Measurements from ENCODE around the gene MYO6. TPM values are rescaled to one million over a fixed set of nuclear protein-coding genes. Genes with fewer than 3 reads are reported as not detected.

The MYO6 gene
- polyA plus RNA-seq, 1 of the 3 experiments (the other 2 are of a cell fraction) = 6.2 TPM

- Histone ChIP-seq H3K9me2 (no peaks in the 10 kb centered on the region), H3K27ac (ENCODE audit: low read depth in 2 of 2, low read length in 1 of 2) (no peak overlapping the region), H3K4me3 (ENCODE audit: low read depth in 2 of 2, low read length in 1 of 2) (no peak overlapping the region), H3K4me1 (ENCODE audit: control insufficient read depth in 1 of 2, insufficient read depth in 2 of 2, low read depth in 1 of 2, low read length in 1 of 2) (peaks cover 0 to 6% of the 10 kb centered on the region in 2 experiments; a peak in 1 of 4 replicates), H3F3A (replicated peaks; ENCODE audit: insufficient read depth) (peaks cover 8% of the 10 kb centered on the region), H3K9me3 (no peaks in the 10 kb centered on the region), H3K9ac (no peak overlapping the region), H3K36me3 (replicated peaks in 1 of 2; ENCODE audit: control insufficient read depth in 1 of 2, insufficient read depth in 2 of 2, low read length in 1 of 2) (peaks cover 3 to 15% of the 10 kb centered on the region in 2 experiments), H2AFZ (ENCODE audit: low read depth) (no peak overlapping the region), H4K20me1 (ENCODE audit: insufficient read depth) (no peaks in the 10 kb centered on the region), H3K79me2 (ENCODE audit: insufficient read depth) (no peaks in the 10 kb centered on the region), H3K4me2 (no peak overlapping the region), H3K27me3 (ENCODE audit: insufficient read depth) (no peaks in the 10 kb centered on the region)
- WGBS (ENCODE audit: low lambda C conversion rate) = 90% methylated on average over 9 of the region's 9 CpGs
- CTCF ChIA-PET = interaction anchor here (1.0 kb wide), 1 partner anchor 12 kb away, joined by 3 read pairs; no protein-coding TSS in a partner anchor
- TF ChIP-seq SMC3 (IDR thresholded peaks at IDR 0.05; ENCODE audit: low read depth, low read length) (no peak), TAF1 (IDR thresholded peaks at IDR 0.05; ENCODE audit: borderline replicate concordance, low read depth, low read length) (no peak), RAD21 (IDR thresholded peaks at IDR 0.05; ENCODE audit: low read length) (no peak), GABPA (IDR thresholded peaks at IDR 0.05; ENCODE audit: low read depth) (no peak), FOSL2 (IDR thresholded peaks at IDR 0.05; ENCODE audit: borderline replicate concordance, low read depth) (no peak), EP300 (IDR thresholded peaks at IDR 0.05; ENCODE audit: borderline replicate concordance in 1 of 2, low read depth in 1 of 2, low read length in 1 of 2) (no peak), TCF12 (IDR thresholded peaks at IDR 0.05) (no peak)
- no peak for DNase-seq
- POLR2A ChIA-PET = no interaction called here
Measured at GRCh38 chr6:75849329-75850025, 100.4 kb downstream of the MYO6 start.

- Histone ChIP-seq H3K9ac (no peak overlapping the region), H3K36me3 (replicated peaks in 1 of 2; ENCODE audit: control insufficient read depth in 1 of 2, insufficient read depth in 2 of 2, low read length in 1 of 2) (peaks cover 3 to 15% of the 10 kb centered on the region in 2 experiments), H2AFZ (ENCODE audit: low read depth) (no peak overlapping the region), H3K4me2 (no peak overlapping the region), H3F3A (replicated peaks; ENCODE audit: insufficient read depth) (peaks cover 8% of the 10 kb centered on the region), H3K4me1 (ENCODE audit: control insufficient read depth in 1 of 2, insufficient read depth in 2 of 2, low read depth in 1 of 2, low read length in 1 of 2) (peaks cover 0 to 6% of the 10 kb centered on the region in 2 experiments; a peak in 1 of 4 replicates), H3K27me3 (ENCODE audit: insufficient read depth) (no peaks in the 10 kb centered on the region), H4K20me1 (ENCODE audit: insufficient read depth) (no peaks in the 10 kb centered on the region), H3K9me2 (no peaks in the 10 kb centered on the region), H3K4me3 (ENCODE audit: low read depth in 2 of 2, low read length in 1 of 2) (no peak overlapping the region), H3K27ac (ENCODE audit: low read depth in 2 of 2, low read length in 1 of 2) (no peak overlapping the region), H3K9me3 (no peaks in the 10 kb centered on the region), H3K79me2 (ENCODE audit: insufficient read depth) (no peaks in the 10 kb centered on the region)
- ChIA-PET POLR2A (no interaction called here), CTCF (no interaction called here)
- 73% methylated on average over 7 of the region's 7 CpGs for WGBS (ENCODE audit: low lambda C conversion rate)
- DNase-seq = no peak
- TF ChIP-seq GABPA (IDR thresholded peaks at IDR 0.05; ENCODE audit: low read depth) (no peak), ELF1 (IDR thresholded peaks at IDR 0.05) (no peak), JUND (IDR thresholded peaks at IDR 0.05) (no peak), TCF12 (IDR thresholded peaks at IDR 0.05) (no peak), RFX5 (IDR thresholded peaks at IDR 0.05; ENCODE audit: low read length) (no peak), POLR2AphosphoS5 (IDR thresholded peaks at IDR 0.05; ENCODE audit: low read depth, low read length) (no peak), YY1 (IDR thresholded peaks at IDR 0.05; ENCODE audit: low read depth) (no peak), MEF2A (IDR thresholded peaks at IDR 0.05; ENCODE audit: borderline replicate concordance, low read depth) (no peak), USF2 (IDR thresholded peaks at IDR 0.05; ENCODE audit: borderline replicate concordance, low read depth, low read length) (no peak), SIN3A (IDR thresholded peaks at IDR 0.05; ENCODE audit: borderline replicate concordance, low read depth, low read length) (no peak), RXRA (IDR thresholded peaks at IDR 0.05; ENCODE audit: borderline replicate concordance, low read depth) (no peak), CHD2 (IDR thresholded peaks at IDR 0.05; ENCODE audit: low read length, partially characterized antibody) (no peak), TEAD4 (IDR thresholded peaks at IDR 0.05; ENCODE audit: borderline replicate concordance, insufficient read depth) (no peak), NRF1 (IDR thresholded peaks at IDR 0.05; ENCODE audit: low read depth, low read length) (no peak), TAF1 (IDR thresholded peaks at IDR 0.05; ENCODE audit: borderline replicate concordance, low read depth, low read length) (no peak), PBX3 (IDR thresholded peaks at IDR 0.05) (no peak), FOSL2 (IDR thresholded peaks at IDR 0.05; ENCODE audit: borderline replicate concordance, low read depth) (no peak), EP300 (IDR thresholded peaks at IDR 0.05; ENCODE audit: borderline replicate concordance in 1 of 2, low read depth in 1 of 2, low read length in 1 of 2) (no peak), FOXM1 (IDR thresholded peaks at IDR 0.05; ENCODE audit: low read depth) (no peak), USF1 (IDR thresholded peaks at IDR 0.05; ENCODE audit: borderline replicate concordance, low read depth) (no peak)
Measured at GRCh38 chr6:75850026-75850833, 101.2 kb downstream of the MYO6 start.
